ENCODE data around the gene CENPC. TPM values are rescaled to one million over a fixed set of nuclear protein-coding genes. Genes with fewer than 3 reads are reported as not detected.

The CENPC gene
- total and polyA plus RNA-seq, 2 of the 4 experiments (the other 2 are of a cell fraction) = 4.2 to 6.6 TPM

DNA sequence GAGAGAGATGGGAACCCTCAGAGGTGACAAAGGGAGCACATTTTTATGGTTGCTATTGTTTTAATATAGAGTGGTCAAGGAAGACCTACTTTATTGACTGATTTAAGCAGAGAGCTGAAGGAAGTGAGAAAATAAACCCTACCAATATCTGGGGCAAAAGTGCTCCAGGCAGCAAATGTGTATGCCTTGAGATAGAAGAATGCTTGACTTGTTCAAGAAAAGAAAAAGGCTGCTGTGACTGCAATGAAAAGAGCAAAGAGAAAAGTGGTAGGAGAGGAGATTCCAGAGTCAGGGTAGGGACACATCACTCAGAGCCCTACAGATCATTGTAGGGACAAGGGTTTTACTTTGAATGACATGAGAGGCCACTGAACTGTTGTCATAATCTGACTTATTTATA lies 39.2 kb upstream of the CENPC start:
- Histone ChIP-seq H3K14ac (replicated peaks; ENCODE audit: low read depth, low read length) (no peak overlapping the region), H2BK15ac (ENCODE audit: low read depth, low read length) (no peak overlapping the region), H3K27ac (ENCODE audit: insufficient read depth, low read length) (no peak overlapping the region), H2BK20ac (ENCODE audit: low read depth, low read length) (no peak overlapping the region), H4K8ac (ENCODE audit: low read depth in 2 of 2, low read length in 2 of 2) (no peak overlapping the region), H2AK9ac (replicated peaks; ENCODE audit: low read depth, low read length, poor library complexity) (no peak overlapping the region), H4K20me1 (ENCODE audit: insufficient read depth, low read length) (no peaks in the 10 kb centered on the region), H3K4me2 (ENCODE audit: low read depth, low read length) (no peak overlapping the region), H3K27me3 (ENCODE audit: control insufficient read depth, insufficient read depth, low read length) (peaks cover 2% of the 10 kb centered on the region; the same call in 1 of the 2 replicates), H3K4me1 (ENCODE audit: control insufficient read depth, insufficient read depth, low read length) (no peaks in the 10 kb centered on the region), H3K4ac (ENCODE audit: low read depth, low read length) (no peak overlapping the region), H3K9me3 (ENCODE audit: control insufficient read depth, insufficient read depth, low read length) (no peaks in the 10 kb centered on the region), H2BK5ac (ENCODE audit: low read depth, low read length, poor library complexity, severe bottlenecking) (no peak overlapping the region), H3K56ac (ENCODE audit: extremely low read depth, insufficient read depth, low read length) (no peak overlapping the region), H3K79me1 (ENCODE audit: low read depth in 1 of 2, low read length in 2 of 2) (no peaks in the 10 kb centered on the region), H3K23ac (ENCODE audit: low read depth, low read length) (no peak overlapping the region), H3K4me3 (ENCODE audit: insufficient read depth, low read depth, low read length) (no peak overlapping the region), H3K9me1 (ENCODE audit: insufficient read depth, low read length) (no peaks in the 10 kb centered on the region), H3K36me3 (ENCODE audit: control insufficient read depth, insufficient read depth, low read length) (no peaks in the 10 kb centered on the region), H4K5ac (ENCODE audit: low read depth, low read length) (no peak overlapping the region), H2BK120ac (ENCODE audit: low read depth, low read length) (no peak overlapping the region), H3K9ac (ENCODE audit: low read depth, low read length) (no peak overlapping the region), H3K18ac (ENCODE audit: low read depth, low read length) (no peak overlapping the region), H2AK5ac (ENCODE audit: low read depth, low read length) (no peak overlapping the region), H4K91ac (ENCODE audit: insufficient read depth, low read depth, low read length) (no peak overlapping the region), H2AFZ (replicated peaks; ENCODE audit: low read length, poor library complexity) (no peak overlapping the region)
- intact Hi-C loops (cut with micrococcal nuclease) (no loop called here), dilution Hi-C loops (cut with HindIII; ENCODE audit: low sequenced_read_pairs, unreplicated experiment) (no loop called here), in situ Hi-C loops (cut with MboI; ENCODE audit: low sequenced_read_pairs) (no loop called here)
- ATAC-seq (ENCODE audit: low read depth) (no peak), DNase-seq (no peak)
- no peak for TF ChIP-seq RAD21 (IDR thresholded peaks at IDR 0.05; ENCODE audit: low read length)
- TF ChIP-seq, protein P1, sequence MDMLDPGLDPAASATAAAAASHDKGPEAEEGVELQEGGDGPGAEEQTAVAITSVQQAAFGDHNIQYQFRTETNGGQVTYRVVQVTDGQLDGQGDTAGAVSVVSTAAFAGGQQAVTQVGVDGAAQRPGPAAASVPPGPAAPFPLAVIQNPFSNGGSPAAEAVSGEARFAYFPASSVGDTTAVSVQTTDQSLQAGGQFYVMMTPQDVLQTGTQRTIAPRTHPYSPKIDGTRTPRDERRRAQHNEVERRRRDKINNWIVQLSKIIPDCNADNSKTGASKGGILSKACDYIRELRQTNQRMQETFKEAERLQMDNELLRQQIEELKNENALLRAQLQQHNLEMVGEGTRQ (IDR thresholded peaks at IDR 0.05; ENCODE audit: low read depth, low read length) = no peak
- TF ChIP-seq SMC3 (IDR thresholded peaks at IDR 0.05; ENCODE audit: low read depth, low read length) = no peak
- TF ChIP-seq, protein P2, sequence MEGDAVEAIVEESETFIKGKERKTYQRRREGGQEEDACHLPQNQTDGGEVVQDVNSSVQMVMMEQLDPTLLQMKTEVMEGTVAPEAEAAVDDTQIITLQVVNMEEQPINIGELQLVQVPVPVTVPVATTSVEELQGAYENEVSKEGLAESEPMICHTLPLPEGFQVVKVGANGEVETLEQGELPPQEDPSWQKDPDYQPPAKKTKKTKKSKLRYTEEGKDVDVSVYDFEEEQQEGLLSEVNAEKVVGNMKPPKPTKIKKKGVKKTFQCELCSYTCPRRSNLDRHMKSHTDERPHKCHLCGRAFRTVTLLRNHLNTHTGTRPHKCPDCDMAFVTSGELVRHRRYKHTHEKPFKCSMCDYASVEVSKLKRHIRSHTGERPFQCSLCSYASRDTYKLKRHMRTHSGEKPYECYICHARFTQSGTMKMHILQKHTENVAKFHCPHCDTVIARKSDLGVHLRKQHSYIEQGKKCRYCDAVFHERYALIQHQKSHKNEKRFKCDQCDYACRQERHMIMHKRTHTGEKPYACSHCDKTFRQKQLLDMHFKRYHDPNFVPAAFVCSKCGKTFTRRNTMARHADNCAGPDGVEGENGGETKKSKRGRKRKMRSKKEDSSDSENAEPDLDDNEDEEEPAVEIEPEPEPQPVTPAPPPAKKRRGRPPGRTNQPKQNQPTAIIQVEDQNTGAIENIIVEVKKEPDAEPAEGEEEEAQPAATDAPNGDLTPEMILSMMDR (conservative IDR thresholded peaks at IDR 0.05; ENCODE audit: low read depth, low read length) = no peak
- no peak for TF ChIP-seq MAZ (IDR thresholded peaks at IDR 0.05; ENCODE audit: borderline replicate concordance, low read depth, low read length)
- TF ChIP-seq RCOR1 (IDR thresholded peaks at IDR 0.05; ENCODE audit: insufficient replicate concordance, low read length) = no peak
- TF ChIP-seq FOS (IDR thresholded peaks at IDR 0.05; ENCODE audit: low read depth, low read length) = no peak
- no peak for TF ChIP-seq CEBPB (IDR thresholded peaks at IDR 0.05; ENCODE audit: low read depth, low read length)
- no peak for TF ChIP-seq POLR2A (IDR thresholded peaks at IDR 0.05; ENCODE audit: low read depth, low read length)
- TF ChIP-seq BHLHE40 (IDR thresholded peaks at IDR 0.05; ENCODE audit: low read depth, low read length) = no peak
- TF ChIP-seq NFE2L2 (IDR thresholded peaks at IDR 0.05; ENCODE audit: low read depth, low read length) = no peak
- TF ChIP-seq MXI1 (IDR thresholded peaks at IDR 0.05; ENCODE audit: borderline replicate concordance, low read depth, low read length) = no peak
- TF ChIP-seq CHD1 (IDR thresholded peaks at IDR 0.05; ENCODE audit: low read depth, low read length) = no peak
- TF ChIP-seq RFX5 (IDR thresholded peaks at IDR 0.05; ENCODE audit: low read depth, low read length) = no peak
- TF ChIP-seq, protein P3, sequence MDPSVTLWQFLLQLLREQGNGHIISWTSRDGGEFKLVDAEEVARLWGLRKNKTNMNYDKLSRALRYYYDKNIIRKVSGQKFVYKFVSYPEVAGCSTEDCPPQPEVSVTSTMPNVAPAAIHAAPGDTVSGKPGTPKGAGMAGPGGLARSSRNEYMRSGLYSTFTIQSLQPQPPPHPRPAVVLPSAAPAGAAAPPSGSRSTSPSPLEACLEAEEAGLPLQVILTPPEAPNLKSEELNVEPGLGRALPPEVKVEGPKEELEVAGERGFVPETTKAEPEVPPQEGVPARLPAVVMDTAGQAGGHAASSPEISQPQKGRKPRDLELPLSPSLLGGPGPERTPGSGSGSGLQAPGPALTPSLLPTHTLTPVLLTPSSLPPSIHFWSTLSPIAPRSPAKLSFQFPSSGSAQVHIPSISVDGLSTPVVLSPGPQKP (IDR thresholded peaks at IDR 0.05; ENCODE audit: borderline replicate concordance, low read depth, low read length) = no peak
- TF ChIP-seq MAFK (IDR thresholded peaks at IDR 0.05; ENCODE audit: low read depth, low read length) = no peak
- no TSS peak for BruUV-seq (replicated peaks)
- CTCF ChIA-PET = no interaction called here
- POLR2A ChIA-PET (ENCODE audit: unreplicated experiment) = no interaction called here
